ENCODE data around the gene NTHL1. TPM values are rescaled to one million over a fixed set of nuclear protein-coding genes. Genes with fewer than 3 reads are reported as not detected.

Gene NTHL1
- polyA plus RNA-seq, 3 donors, result 15.4 to 17.7 (median 16.9) TPM

DNA sequence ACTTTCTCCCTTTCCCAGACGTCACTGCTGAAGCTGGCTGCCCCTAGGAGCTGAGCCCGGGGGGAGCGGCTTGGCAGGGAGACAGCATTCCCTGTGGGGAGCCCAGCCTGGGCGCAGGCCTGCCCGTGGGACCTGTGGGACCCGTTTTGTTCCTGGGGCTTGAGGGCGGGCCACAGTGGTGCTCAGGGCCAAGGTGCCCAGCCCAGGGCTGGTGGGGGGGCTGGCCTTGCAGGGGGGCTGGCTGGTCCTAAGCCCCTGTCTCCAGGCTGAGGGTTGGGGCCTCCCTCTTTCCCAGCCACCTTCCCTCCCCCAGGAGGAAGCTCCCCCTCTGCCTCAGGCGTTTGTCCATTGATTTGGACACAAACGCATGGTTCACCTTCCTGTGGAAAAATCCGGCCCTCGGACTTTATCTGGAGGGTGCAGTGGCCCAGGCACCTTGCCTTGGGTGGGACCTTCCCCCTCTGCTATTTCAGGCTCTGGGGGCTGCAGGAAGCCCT is 16.5 kb downstream of the NTHL1 start:
- no peak for DNase-seq (ENCODE audit: low read depth in 3 of 3, low spot score in 2 of 3)

DNA sequence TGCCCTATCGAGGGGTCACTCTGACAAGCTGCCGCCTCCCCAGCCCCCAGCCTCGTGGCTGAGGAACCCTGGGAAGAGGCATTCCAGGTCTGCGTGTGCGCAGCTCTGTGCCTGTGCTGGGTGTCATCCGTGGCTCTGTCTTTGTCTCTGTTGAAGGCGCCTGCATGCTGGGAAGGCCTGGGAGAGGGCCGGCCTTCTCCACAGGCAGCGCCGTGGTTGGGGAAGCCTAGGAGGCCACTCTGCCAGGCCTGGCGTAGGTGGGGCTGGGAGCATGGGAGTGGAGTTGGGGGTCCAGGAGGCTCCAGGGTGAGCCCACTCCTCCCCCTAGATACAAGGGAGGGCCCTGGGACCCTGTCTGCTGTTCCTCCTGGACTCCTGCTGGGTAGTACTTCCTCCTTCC is 17.6 kb downstream of the NTHL1 start:
- DNase-seq (ENCODE audit: low read depth in 3 of 3, low spot score in 2 of 3), result no peak

DNA sequence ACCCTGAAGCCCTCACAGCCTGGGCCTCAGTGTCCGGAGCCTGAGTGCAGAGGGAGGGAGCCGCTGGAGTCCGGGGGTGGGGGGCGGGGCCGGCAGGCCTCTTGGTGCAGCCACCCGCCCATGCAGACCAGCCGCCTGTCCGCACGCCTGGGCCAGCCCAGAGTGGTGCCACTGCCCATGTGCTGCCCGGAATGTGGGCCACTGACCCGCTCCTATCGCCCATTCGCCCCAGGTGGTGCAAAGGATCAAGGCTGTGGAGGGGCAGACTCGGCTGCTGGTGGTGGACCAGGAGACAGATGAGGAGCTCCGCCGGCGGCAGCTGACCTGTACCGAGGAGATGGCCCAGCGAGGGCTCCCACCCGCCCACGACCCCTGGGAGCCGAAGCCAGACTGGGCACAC is 18.3 kb downstream of the NTHL1 start:
- DNase-seq (ENCODE audit: low read depth in 3 of 3, low spot score in 2 of 3), result no peak

DNA sequence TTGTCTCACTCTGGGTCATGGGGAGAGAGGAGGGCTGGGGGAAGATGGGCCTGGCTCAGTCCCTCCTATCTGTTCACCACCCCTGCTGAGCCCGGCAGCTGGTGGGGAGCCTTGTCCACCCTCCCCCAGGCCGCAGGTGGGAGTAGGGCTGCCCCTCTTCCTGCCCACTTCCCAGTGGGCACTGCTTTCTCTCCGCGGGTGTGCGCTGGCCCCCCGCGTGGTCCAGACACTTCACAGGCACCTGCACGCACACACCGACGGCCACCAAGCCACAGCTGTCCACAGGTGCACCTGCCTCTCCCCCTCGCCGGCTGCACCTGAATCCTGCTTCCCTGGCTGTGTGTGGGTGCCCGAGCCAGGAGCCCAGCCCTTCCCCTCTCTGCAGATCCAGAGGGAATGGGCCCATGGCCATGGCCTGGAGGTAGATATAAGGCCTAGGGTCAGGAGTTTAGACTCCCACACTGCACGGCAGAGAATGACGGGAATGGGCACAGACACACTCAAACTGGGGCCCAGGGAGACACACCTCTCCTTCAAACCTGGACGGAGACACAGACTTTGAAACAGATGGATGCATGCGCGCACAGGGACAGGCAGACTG is 18.9 kb downstream of the NTHL1 start:
- no peak for DNase-seq (ENCODE audit: low read depth in 3 of 3, low spot score in 2 of 3)

DNA sequence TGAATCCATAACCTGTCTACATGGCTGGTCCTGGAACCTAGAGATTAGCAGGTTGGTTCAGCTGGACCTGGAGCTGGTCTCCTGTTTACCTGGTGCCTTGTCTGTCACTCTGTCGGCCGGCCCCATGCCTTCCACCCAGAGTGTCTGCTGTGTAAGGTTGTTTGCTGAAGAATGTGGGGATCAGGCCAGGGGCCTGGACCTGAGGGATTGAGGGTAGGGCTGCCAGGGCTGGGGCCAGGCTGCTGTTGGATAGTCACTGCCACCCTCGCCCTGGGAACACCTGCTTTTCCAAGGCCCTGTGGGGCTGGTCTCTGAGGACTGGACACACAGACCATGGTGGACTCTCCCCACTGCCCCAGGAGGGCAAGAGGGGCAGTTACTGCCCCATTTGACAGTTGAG is 19.5 kb downstream of the NTHL1 start:
- no peak for DNase-seq (ENCODE audit: low read depth in 3 of 3, low spot score in 2 of 3)

DNA sequence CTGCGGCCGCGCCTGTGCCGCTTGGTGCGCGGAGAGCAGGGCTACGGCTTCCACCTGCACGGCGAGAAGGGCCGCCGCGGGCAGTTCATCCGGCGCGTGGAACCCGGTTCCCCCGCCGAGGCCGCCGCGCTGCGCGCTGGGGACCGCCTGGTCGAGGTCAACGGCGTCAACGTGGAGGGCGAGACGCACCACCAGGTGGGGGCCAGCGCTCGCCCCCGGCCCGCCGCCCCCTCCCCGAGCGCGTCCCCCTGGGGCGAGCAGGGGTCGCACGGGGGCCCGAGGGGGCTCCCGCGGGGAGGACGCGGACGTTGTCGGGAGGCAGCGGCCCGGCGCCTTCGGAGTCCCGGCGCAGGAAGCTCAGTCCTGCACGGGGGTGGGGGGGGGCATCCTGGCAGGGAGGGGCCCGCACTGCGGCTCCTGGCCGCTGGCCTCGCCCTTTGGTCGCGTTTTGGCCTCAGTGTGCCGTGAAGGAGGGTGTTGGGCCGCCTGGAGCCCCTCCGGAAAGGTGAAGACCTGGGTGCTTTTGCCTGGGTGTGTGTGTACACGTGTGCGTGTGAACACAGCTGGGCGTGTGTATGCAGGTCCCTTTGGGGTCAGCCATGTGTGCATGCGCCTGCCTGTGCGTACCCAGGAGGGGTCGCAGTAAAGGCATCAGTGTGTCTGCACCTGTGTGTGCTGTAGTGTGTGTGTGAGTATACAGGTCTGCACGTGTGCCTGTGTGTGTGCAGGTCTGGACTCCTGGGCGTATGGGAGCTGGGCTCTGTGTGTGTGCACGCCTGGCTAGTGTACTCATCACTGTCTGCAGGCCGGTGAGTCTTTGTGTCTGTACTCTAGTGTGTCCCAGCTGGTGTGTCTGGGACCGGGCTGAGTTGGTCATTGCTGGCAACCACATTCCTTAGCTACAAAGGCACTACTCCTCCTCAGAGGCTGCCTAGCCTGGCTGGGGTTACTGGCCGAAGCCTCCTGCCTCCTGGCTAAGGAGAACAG is 20.3 kb downstream of the NTHL1 start:
- DNase-seq (ENCODE audit: low read depth in 3 of 3, low spot score in 2 of 3), result no peak

DNA sequence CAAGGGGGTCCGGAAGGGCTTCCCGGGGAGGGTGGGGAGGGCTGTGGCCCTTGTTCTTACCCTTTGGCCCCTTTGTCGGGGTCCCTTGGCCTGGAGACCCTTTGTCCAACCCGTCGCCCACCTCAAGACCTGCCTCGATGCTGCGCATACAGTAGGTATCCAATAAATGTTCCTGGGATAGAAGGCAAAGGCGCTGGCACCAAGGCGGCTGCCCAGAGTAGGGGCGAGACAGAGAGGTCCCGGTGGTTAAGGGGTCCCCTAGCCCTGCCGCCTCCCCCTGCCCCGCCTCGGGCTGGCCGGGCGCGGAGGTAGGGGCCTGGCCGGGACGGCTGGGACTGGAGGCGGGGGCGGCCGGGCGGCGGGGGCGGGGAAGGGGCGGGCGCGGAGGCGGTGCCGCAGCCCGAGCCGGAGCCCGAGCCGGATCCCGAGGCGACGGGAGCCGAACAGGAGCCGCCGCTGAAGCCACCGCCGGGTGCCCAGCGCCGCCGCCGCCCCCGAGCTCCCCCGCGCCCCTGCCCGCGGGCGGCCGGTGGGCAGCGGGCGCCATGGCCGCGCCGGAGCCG is 21.1 kb downstream of the NTHL1 start, which contains the start of gene NHERF2:
Gene NHERF2, plus strand, starts transcription at position 442 of the 563 bp plus-strand sequence. Its CDS starts 104 bp downstream, at position 546.
- DNase-seq (ENCODE audit: low read depth in 3 of 3, low spot score in 2 of 3), result no peak

DNA sequence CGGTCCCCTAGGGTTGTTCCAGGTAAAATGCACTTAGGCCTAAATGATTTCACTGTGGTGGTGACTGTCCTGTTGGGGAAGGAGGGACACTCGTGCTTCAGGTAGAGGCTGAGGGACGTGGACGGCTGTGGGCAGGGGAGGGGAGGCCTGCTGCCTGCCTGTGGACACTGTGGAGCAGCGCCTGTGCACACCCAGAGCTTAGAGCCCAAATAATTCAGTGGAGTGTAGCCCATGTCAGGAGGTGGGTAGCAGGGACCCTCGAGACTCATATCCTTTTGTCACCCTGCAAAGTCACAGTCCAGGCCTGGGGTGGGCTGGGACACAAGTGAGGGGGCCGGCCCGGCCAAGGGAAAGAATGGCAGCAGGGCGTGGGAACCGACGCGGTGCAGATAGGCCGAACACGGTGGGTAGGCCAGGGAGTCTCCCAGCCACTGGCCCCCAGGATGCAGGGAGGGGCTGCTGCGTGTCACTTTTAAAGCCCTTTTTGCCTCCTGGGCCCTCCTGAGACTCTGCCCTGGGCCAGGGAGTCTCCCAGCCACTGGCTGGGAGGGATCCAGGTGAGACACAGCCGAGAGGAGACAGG is 21.7 kb downstream of the NTHL1 start:
- no peak for DNase-seq (ENCODE audit: low read depth in 3 of 3, low spot score in 2 of 3)

DNA sequence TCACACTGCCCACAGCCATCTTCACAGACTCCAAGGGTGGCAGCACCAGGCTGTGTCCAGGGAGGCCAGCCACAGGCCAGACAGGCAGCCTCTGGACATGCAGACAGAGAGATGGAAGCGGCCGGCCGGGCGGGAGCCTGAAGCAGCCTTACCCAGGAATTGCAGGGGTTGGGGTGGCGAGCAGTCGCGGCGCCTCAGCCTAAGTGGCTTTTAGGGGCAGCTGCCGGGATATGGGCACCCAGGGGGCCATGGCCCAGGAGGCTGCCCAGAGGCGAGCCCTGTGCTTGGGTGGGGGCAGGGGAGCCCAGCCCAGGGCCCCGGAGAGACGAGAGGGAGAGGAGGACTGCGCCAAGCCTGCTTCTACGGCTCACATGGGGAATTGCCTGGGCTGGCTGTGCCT is 22.4 kb downstream of the NTHL1 start:
- no peak for DNase-seq (ENCODE audit: low read depth in 3 of 3, low spot score in 2 of 3)

DNA sequence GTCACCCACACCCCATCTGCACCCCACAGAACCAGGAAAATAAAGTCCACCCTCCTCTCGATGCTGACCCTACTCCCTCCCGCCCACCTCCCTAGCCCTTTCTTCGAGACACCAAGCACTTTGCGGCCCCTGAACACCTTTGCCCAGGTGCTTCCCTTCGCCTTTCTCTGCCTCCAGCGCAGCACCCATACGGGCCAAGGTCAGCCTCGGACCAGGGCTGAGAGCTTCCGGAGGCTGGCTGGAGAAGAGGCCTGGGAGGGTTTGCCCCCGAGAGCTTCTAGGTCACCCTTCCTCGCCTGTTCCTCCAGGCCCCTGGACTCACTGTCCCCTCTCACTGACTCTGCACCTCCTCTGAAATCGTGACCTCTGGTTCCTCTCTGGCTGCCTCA is 23.6 kb downstream of the NTHL1 start:
- no peak for DNase-seq (ENCODE audit: low read depth in 3 of 3, low spot score in 2 of 3)

DNA sequence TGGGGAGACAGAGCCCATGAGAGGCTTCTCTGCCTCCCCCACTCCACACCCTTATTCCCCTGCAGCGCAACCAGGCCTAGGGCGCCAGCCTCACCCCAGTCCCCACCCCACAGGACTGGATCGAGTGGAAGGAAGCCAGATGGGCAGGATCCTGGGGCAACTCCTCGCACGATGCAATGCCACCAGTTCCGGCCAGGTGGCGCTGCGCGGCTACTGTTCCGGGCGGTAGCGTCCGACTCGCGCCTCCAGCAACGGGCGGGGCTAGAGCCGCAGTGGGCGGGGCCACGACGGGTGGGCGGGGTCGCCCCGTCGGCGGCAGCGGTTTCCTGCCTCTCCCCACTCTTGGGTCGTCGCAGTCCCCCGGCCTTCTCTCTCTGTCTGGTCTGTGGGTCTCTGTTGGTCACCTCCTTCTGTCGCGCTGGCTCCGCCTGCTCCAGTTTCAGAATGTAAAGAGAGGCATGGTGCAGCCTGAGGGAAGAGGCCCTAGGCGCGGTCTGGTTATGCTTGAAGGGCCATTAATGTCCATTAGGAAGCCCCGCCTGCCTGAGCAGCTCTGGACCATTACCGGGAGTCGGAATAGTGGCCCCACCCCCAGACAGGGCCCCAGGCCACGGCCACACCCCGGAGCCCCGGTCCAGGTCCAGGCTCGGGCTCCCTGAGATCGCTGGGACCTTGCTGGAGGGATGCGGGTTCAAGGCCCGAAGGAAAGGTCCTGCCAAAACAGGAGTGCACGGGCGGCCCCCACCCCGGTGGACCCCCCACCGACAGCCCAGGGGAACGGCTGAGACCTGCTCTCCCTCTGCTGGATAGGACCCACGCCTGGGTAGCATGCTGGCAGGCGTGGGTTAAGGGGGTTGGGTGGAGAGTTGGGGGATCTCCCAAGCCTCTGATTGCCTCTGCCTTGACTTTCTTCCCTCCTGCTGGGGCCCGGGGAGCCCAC is 24.3 kb downstream of the NTHL1 start:
- DNase-seq (ENCODE audit: low read depth in 3 of 3, low spot score in 2 of 3), result peak in 1 of 3 donors; percentile 87

DNA sequence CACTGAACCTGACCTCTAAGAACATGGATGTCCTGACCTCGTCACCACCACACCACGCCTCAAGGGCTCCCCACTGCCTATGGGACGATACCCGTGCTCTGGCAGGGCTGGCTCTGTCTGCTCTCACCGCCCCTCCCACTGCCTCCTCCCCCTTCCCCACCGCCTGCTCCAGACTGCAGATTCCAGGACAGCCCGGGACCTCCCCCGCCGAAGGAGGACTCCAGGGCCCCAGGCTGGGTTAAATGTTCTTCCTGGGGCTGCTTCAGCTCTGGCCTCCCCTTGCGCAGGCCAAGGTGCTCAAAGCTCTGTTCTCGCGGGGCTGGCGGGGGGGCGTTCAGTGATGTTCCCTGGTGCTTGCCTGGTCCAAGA is 24.9 kb downstream of the NTHL1 start:
- DNase-seq (ENCODE audit: low read depth in 3 of 3, low spot score in 2 of 3), result no peak

DNA sequence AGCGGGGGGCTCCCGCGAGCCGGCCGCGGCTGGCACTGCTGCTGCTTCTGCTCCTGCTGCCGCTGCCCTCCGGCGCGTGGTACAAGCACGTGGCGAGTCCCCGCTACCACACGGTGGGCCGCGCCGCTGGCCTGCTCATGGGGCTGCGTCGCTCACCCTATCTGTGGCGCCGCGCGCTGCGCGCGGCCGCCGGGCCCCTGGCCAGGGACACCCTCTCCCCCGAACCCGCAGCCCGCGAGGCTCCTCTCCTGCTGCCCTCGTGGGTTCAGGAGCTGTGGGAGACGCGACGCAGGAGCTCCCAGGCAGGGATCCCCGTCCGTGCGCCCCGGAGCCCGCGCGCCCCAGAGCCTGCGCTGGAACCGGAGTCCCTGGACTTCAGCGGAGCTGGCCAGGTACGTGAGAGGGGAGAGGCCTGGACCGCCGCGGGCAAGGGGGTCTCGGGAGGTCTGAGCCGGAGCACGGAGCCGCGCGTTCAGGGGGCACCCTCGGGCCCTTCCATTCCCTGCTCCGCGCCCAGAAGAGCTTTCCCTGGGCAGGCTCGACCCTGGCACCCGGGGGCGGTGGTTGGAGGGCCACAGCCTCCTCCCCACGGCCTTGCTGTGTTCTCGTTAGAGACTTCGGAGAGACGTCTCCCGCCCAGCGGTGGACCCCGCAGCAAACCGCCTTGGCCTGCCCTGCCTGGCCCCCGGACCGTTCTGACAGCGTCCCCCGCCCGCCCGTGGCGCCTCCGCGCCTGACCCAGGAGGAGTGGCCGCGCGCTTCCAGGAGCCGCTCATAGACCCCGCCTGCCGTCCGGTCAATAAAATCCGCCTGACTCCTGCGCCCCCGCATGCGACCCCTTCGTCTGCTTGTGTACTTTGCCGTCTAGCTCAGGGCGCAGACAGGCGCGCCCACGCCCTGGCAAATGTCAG is 27.5 kb downstream of the NTHL1 start:
- no peak for DNase-seq (ENCODE audit: low read depth in 3 of 3, low spot score in 2 of 3)

DNA sequence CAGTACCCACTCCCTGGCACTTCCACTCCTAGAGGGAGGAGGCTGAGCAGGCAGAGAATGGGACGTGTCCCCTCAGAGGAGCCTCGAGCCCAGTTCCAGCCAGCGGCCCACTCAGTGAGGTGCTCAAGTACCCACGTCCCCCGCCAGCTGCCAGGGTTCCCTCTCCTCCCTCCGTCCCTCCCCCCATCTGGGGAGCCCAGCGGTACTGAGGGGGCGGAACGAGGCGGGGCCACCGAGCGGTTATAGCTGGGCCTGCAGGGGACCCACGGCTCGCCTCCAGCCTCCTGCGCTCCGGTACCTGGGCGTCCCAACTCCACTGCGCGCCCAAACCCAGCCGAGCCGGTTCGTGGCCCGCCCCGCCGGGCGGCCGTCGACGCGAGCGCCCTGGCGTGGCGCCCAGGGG is 28.1 kb downstream of the NTHL1 start, which contains the start of gene NPW:
Gene NPW, plus strand, starts transcription at position 268 of the 403 bp plus-strand sequence.
- DNase-seq (ENCODE audit: low read depth in 3 of 3, low spot score in 2 of 3), result no peak

DNA sequence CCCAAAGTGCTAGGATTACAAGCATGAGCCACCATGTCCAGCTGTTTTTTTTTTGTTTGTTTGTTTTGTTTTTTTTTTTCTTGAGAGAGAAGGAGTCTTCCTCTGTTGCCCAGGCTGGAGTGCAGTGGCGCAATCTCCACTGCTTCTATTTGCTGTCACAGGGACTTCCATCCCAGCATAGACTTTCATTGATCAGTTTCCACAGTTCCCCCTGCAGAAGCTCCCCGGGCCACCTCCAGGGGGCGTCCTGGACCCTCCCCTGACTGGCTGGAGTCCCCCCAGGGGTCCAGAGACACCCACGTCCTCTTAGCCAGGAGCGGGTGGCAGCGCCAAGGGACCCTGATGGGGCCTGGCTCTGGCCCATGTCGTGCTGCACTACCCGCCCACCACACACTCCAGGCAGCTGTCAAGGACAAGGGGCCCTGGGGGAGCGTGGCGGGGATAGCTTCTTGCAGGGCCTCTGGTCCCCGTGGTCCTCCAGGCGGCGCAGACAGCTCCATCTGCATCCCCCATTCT is 31.2 kb downstream of the NTHL1 start:
- DNase-seq (ENCODE audit: low read depth in 3 of 3, low spot score in 2 of 3), result no peak

DNA sequence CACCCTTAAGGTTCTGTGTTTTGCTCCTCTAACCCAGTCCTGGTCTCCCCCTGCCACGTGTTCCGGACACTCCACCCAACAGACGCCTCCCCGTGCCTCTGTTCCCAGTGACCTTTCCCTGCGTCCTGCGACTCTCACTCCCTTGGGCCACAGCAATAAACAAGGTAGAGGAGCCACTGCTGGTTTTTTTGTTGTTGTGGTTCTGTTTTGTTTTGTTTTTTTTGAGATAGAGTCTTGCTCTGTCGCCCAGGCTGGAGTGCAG is 31.8 kb downstream of the NTHL1 start:
- no peak for DNase-seq (ENCODE audit: low read depth in 3 of 3, low spot score in 2 of 3)

DNA sequence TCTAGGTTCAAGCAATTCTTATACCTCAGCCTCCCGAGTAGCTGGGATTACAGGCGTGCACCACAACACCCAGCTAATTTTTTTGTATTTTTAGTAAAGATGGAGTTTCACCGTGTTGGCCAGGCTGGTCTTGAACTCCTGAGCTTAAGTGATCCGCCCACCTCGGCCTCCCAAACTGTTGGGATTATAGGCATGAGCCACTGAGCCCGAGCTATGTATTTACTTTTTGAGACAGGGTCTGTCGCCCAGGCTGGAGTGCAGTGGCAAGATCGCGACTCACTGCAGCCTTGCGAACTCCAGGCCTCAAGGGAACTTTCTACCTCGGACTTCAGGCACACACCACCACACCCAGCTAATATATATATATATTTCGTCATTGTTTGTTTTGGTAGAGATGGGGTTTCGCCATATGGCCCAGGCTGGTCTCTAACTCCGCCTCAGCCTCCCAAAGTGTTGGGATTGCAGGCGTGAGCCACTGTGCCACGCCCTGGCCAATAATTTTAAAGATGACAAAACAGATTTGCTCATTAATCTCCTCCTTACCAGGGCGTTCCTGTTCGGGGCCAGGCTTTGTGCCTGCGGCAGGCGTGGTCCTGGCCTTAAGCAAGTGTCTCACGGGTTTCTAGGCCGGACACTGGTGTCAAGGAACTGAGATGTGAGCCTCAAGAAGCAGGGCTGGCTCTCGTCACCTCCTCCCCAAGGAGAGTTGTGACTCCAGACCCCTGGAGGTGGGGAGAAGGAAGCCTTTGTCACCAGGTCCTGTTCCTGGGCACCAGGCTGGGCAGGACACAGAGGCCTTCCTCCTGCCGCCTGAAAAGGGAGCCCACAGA is 32.3 kb downstream of the NTHL1 start:
- no peak for DNase-seq (ENCODE audit: low read depth in 3 of 3, low spot score in 2 of 3)

DNA sequence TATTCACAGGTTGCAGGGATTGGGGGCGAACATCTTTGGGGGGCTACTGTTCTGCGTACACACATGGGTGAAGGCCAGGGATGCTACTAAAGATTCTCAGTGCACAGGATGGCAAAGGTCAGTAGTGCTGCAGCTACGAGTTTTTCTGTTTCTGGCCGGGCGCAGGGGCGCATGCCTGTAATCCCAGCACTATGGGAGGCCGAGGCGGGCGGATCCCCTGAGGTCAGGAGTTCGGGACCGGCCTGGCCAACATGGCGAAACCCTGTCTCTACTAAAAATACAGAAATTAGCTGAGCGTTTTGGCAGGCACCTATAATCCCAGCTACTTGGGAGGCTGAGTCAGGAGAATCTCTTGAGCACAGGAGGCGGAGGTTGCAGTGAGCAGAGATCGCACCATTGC is 34.1 kb downstream of the NTHL1 start:
- no peak for DNase-seq (ENCODE audit: low read depth in 3 of 3, low spot score in 2 of 3)

Data from right renal cortex interstitium (tissue), 3 donors.